Muscle of leg (tissue), 16 donors: ENCODE results near the gene ZNF345. TPM values are rescaled to one million over a fixed set of nuclear protein-coding genes. Genes with fewer than 3 reads are reported as not detected.

Source experiments
- DNase-seq: peaks from one replicate; pipeline ENCODE4 v3.0.0; 2013
- H3K27ac ChIP-seq: one replicate; pipeline ENCODE4 v1.5.1; 2013; ENCODE audit warnings: mild to moderate bottlenecking, low read length, control low read depth
- H3K27me3 ChIP-seq: one replicate; pipeline ENCODE4 v1.6.1; 2013; ENCODE audit warnings: low read length; ENCODE audit not compliant: control insufficient read depth, insufficient read depth
- H3K36me3 ChIP-seq: one replicate; pipeline ENCODE4 v1.6.1; 2013; ENCODE audit warnings: low read length; ENCODE audit not compliant: control insufficient read depth, insufficient read depth
- H3K4me1 ChIP-seq: one replicate; pipeline ENCODE4 v1.6.1; 2013; ENCODE audit warnings: low read length; ENCODE audit not compliant: control insufficient read depth, insufficient read depth
- H3K4me3 ChIP-seq: one replicate; pipeline ENCODE4 v1.5.1; 2013; ENCODE audit warnings: low read length, control low read depth
- H3K9me3 ChIP-seq: replicated peaks from 2 replicates; pipeline ENCODE4 v1.6.1; 2013; ENCODE audit warnings: low read depth, low read length; ENCODE audit not compliant: control insufficient read depth
- WGBS: methylation state at CpG from one replicate; pipeline ENCODE4 v1.1.5; 2013; ENCODE audit warnings: missing lambda C conversion rate; ENCODE audit not compliant: insufficient coverage; 5-methylcytosine and 5-hydroxymethylcytosine counted together
- long read RNA-seq, 11 donors: transcript quantifications; one replicate each; lab custom pipeline, GENCODE V29; 2026
- polyA plus RNA-seq, 8 donors: library from polyadenylated mRNA; unstranded; fragments of 120-200 nt; gene quantifications; one replicate each; pipeline versions ENCODE4 v1.2.1 to v1.2.3, GENCODE V29; 2013; ENCODE audit warnings: inconsistent platforms in 1 of 8, low replicate concordance in 1 of 8; ENCODE audit not compliant: insufficient read length in 8 of 8, insufficient read depth in 1 of 8
- total RNA-seq: library from RNA; stranded (reverse); fragments of 120-200 nt; gene quantifications from one replicate; pipeline ENCODE4 v1.2.4, GENCODE V29; 2013

Gene ZNF345
- 6.7 TPM for total RNA-seq
- 1 to 10 TPM; 4.3 to 7.8 (median 6.4) TPM for polyA plus RNA-seq
- long read RNA-seq, donor 1, partial matches to known transcripts = 5 of 5 reads
- long read RNA-seq, donor 1, other reads (novel, unspliced or antisense) = 0 of 5 reads
- long read RNA-seq, donor 2 = 0 reads
- long read RNA-seq, donor 3, partial matches to known transcripts = 0 of 2 reads
- long read RNA-seq, donor 3, other reads (novel, unspliced or antisense) = 0 of 2 reads
- long read RNA-seq, donor 4, partial matches to known transcripts = 0 of 2 reads
- long read RNA-seq, donor 4, other reads (novel, unspliced or antisense) = 0 of 2 reads
- long read RNA-seq, donor 5, partial matches to known transcripts = 0 of 3 reads
- long read RNA-seq, donor 5, other reads (novel, unspliced or antisense) = 0 of 3 reads
- long read RNA-seq, donor 6, partial matches to known transcripts = 0 of 2 reads
- long read RNA-seq, donor 6, other reads (novel, unspliced or antisense) = 0 of 2 reads
- long read RNA-seq, donor 7 = 0 reads
- long read RNA-seq, donor 8, partial matches to known transcripts = 0 of 5 reads
- long read RNA-seq, donor 8, other reads (novel, unspliced or antisense) = 0 of 5 reads
- long read RNA-seq, donor 9, partial matches to known transcripts = 0 of 3 reads
- long read RNA-seq, donor 9, other reads (novel, unspliced or antisense) = 0 of 3 reads
- long read RNA-seq, donor 10, partial matches to known transcripts = 0 of 4 reads
- long read RNA-seq, donor 10, other reads (novel, unspliced or antisense) = 0 of 4 reads
- long read RNA-seq, donor 11, partial matches to known transcripts = 0 of 2 reads
- long read RNA-seq, donor 11, other reads (novel, unspliced or antisense) = 0 of 2 reads

DNA sequence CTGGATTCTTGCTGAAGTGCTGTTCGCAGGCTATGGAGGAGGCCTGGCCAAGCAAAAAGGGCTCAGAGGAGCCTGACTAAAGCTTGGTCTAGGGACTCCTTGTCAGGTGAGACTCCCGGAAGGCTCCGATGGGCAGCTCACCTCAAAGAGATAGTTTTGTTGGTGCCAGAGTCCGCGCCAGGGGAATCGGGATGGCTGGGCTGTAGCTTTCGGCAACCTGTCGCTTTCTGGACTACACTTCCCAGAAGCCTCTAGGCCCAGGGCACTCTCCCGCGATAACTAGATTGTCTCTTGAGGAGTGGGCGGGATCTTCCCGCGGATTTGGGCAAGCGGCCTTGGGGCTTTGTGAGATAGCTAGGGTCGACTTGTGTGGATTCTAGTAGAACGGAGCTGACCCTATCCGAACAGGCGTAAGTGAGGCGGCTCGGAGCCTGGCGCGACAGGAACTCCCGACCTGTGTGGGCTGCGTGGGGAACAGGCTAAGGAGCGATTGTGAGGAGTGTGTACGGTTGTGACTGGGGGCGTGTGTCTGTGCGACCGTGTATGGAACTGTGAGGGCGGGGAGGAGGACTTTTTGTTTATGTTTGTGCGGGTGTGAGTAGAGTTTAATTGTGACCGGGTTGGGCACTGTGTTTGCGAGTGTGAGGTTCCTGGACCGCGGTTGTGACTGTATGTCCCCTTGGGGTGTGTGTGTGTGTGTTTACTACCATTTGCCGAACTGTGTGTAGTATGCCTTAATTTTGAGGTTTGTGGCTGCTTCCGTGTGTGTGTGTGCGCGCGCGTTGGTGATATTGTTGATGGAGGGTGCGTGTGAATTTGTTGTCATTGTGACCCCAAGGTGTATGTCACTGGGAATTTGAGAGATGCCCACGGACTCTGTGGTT lies at the start of gene ZNF345:
Gene ZNF345 (plus strand): TSS at position 318 of the 884 bp plus-strand sequence. CDS start 25,955 bp downstream, outside the sequence.
- Histone ChIP-seq H3K4me1 (peaks cover 8% of the 10 kb centered on the region), H3K27me3 (no peaks in the 10 kb centered on the region), H3K36me3 (peaks cover 14% of the 10 kb centered on the region), H3K27ac (peak within 1 kb of the TSS; percentile 91), H3K9me3 (peaks cover 6% of the 10 kb centered on the region), H3K4me3 (peak within 1 kb of the TSS; percentile 68)
- peak; percentile 99 for DNase-seq
- WGBS = under 1% methylated on average over 37 of the region's 43 CpGs

- WGBS = no CpG with 5 or more reads among the region's 1 CpG
- Histone ChIP-seq H3K36me3 (peaks cover 18% of the 10 kb centered on the region), H3K27me3 (no peaks in the 10 kb centered on the region)
These were observed 45.3 kb upstream of the ZNF345 start for GRCh38 chr19:36805364-36805763.

DNA sequence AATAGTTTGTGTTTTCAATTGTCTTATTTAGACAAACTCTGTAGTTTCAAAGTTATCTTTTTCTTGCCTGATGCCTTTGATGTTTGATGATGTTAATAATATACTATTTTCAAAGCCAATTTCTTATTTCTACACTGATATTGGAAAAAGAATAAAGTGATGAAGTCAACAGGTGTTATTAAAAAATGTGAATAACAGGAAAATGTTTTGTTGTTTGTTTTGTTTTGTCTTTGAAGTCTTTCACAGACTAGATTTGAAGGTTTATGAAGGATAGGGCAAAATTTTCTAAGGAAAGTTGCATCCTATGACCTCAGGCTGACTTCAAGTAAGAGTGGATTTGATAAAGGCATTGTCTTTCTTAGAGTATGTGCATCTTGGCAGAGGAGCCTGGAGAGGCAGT lies 43.6 kb upstream of the ZNF345 start:
- Histone ChIP-seq H3K9me3 (peaks cover 35% of the 10 kb centered on the region), H3K4me3 (no peak overlapping the region), H3K36me3 (peaks cover 8% of the 10 kb centered on the region), H3K4me1 (no peaks in the 10 kb centered on the region), H3K27me3 (no peaks in the 10 kb centered on the region), H3K27ac (no peak overlapping the region)
- DNase-seq = no peak

More at GRCh38 chr19:36805364-36805763, 45.3 kb upstream of the ZNF345 start:
- Histone ChIP-seq H3K4me1 (no peaks in the 10 kb centered on the region), H3K27ac (no peak overlapping the region), H3K9me3 (peaks cover 34% of the 10 kb centered on the region), H3K4me3 (no peak overlapping the region)
- DNase-seq = no peak

DNA sequence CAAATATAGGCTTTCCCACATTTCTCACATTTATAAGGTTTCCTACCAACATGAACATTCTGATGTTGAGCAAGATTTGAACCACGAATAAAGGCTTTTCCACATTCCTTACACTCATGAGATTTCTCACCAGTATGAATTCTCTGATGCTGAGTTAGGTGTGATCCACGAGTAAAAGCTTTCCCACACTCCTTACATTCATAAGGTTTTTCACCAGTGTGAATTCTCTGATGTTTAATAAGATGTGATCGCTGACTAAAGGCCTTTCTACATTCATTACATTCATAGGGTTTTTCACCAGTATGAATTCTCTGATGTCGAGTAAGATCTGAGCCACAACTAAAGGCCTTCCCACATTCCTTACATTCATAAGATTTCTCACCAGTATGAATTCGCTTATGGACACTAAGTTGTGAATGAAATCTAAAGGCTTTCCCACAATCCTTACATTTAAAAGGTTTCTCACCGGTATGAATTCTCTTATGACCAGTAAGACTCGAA lies 31.5 kb upstream of the ZNF345 start:
- peaks cover 78% of the 10 kb centered on the region for H3K9me3 ChIP-seq
- no peaks in the 10 kb centered on the region for H3K4me1 ChIP-seq
- DNase-seq = no peak
- WGBS = no CpG with 5 or more reads among the region's 7 CpGs
- no peaks in the 10 kb centered on the region for H3K27me3 ChIP-seq
- H3K27ac ChIP-seq = no peak overlapping the region
- H3K36me3 ChIP-seq = peaks cover 44% of the 10 kb centered on the region
- no peak overlapping the region for H3K4me3 ChIP-seq

GRCh38 chr19:36821758-36822157 lies 28.9 kb upstream of the ZNF345 start:
- H3K9me3 ChIP-seq = peaks cover 77% of the 10 kb centered on the region
- H3K4me3 ChIP-seq = no peak overlapping the region

DNA sequence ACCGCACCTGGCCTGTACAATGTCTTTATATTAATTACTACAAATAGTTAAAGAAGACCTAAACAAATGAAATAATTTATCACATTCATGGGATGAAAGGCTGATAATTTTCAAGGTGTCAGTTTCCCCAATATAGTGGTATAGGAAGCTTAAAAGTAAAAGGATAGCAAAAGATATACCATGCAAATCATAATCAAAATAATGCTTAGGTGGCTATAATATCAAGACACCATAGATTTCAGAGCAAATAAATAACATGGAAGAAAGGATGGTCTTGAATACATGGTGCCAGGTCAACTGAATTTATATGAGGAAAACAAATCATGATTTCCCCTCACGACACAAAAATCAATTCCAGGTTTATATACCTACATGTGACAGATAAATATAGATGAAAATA lies 17.2 kb upstream of the ZNF345 start:
- peaks cover 62% of the 10 kb centered on the region for H3K9me3 ChIP-seq

More at GRCh38 chr19:36821758-36822157, 28.9 kb upstream of the ZNF345 start:
- Histone ChIP-seq H3K36me3 (peaks cover 50% of the 10 kb centered on the region), H3K27ac (no peak overlapping the region), H3K27me3 (no peaks in the 10 kb centered on the region), H3K4me1 (no peaks in the 10 kb centered on the region)
- WGBS = 100% methylated on average over 2 of the region's 5 CpGs
- DNase-seq = no peak

DNA sequence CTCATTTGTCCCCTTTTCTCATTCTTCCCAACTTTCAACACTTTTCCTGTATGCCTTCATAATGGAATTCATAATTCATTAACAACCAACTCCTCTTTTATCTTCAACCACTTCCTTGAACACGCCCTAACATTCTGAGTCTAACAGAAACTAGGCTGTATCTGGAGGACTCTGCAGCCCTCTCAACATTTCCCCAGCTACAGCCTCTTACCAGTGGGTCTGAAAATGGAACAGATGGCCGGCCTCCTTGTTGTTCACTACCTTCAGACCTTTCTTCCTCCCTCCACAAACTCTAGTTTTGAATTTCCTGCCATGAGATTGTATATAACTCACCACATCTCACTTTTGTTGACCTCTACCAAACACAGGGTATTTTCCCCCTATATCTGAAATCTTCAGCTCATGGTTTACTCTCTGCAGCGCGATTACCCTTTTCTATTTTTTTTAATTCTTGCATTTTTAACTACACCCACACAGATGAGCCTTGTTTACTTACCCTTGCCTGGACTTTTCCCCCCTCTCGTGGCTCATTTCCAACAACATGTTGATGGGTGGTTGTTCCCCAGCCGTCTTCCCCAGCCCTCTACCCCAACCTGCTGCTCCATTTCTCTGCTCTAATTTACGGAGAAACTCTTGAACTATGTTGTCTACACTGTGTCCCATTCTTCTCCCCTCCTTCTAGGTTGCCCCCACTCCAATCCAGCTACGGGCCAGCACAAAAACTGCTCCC lies 13.3 kb upstream of the ZNF345 start:
- Histone ChIP-seq H3K36me3 (peaks cover 6% of the 10 kb centered on the region), H3K9me3 (peaks cover 27% of the 10 kb centered on the region), H3K27me3 (no peaks in the 10 kb centered on the region), H3K4me3 (peak overlapping the region; percentile 93), H3K27ac (peak overlapping the region; percentile 98), H3K4me1 (peaks cover 3% of the 10 kb centered on the region)
- peak; percentile 41 for DNase-seq
- 27% methylated on average over 6 of the region's 8 CpGs for WGBS

More for the DNA sequence above, 17.2 kb upstream of the ZNF345 start:
- Histone ChIP-seq H3K4me1 (no peaks in the 10 kb centered on the region), H3K36me3 (peaks cover 13% of the 10 kb centered on the region), H3K4me3 (no peak overlapping the region), H3K27ac (no peak overlapping the region), H3K27me3 (no peaks in the 10 kb centered on the region)
- DNase-seq = no peak
- WGBS = no CpG with 5 or more reads among the region's 2 CpGs

- no peaks in the 10 kb centered on the region for H3K27me3 ChIP-seq
- H3K4me1 ChIP-seq = peaks cover 3% of the 10 kb centered on the region
- H3K27ac ChIP-seq = peak within 1 kb of the TSS; percentile 98
- peaks cover 2% of the 10 kb centered on the region for H3K36me3 ChIP-seq
- peak within 1 kb of the TSS; percentile 93 for H3K4me3 ChIP-seq
- H3K9me3 ChIP-seq = peaks cover 22% of the 10 kb centered on the region
- DNase-seq = peak; percentile 98
- WGBS = 0% methylated on average over 55 of the region's 56 CpGs
These were observed 12.5 kb upstream of the ZNF345 start, which contains the start of gene ZNF790 for GRCh38 chr19:36837906-36838783. ZNF790 (minus strand) TSS chr19:36838387; CDS start chr19:36825619, 12,768 bp downstream.
